Spleen (tissue), 13 donors: ENCODE data around the gene ZNF677. TPM values are rescaled to one million over a fixed set of nuclear protein-coding genes. Genes with fewer than 3 reads are reported as not detected.
"Not testable (repeated sequence)": the region's sequence is repeated elsewhere in the genome, so short reads cannot be mapped to it uniquely, and the experiment has no call there.

ENCODE experiments used
- DNase-seq: peaks from one replicate; pipeline ENCODE4 v3.0.0-alpha.2; 2020
- H3K27ac ChIP-seq, 8 donors: fragments of 200-600 bp; sonication (generic) in 7 of 8; 1 replicate in 4 of 8; 2 replicates in 4 of 8; pipeline versions ENCODE4 v1.5.0 to v1.8.0; 2016 to 2021; ENCODE audit warnings: inconsistent platforms in 4 of 8, mild to moderate bottlenecking in 4 of 8, moderate library complexity in 1 of 8
- H3K27me3 ChIP-seq, 7 donors: fragments of 200-600 bp; sonication (generic) in 6 of 7; replicated peaks in 1 of 7; 1 replicate in 4 of 7; 2 replicates in 3 of 7; pipeline versions ENCODE4 v1.5.0 to v1.8.0; 2016 to 2021; ENCODE audit warnings: inconsistent platforms in 3 of 7, mild to moderate bottlenecking in 1 of 7
- H3K36me3 ChIP-seq, 6 donors: fragments of 200-600 bp; sonication (generic) in 5 of 6; 1 replicate in 4 of 6; 2 replicates in 2 of 6; pipeline versions ENCODE4 v1.5.0 to v1.8.0; 2016 to 2021; ENCODE audit warnings: inconsistent platforms in 2 of 6
- H3K4me1 ChIP-seq, 6 donors: fragments of 200-600 bp; sonication (generic) in 5 of 6; 1 replicate in 3 of 6; 2 replicates in 3 of 6; pipeline versions ENCODE4 v1.5.0 to v1.8.0; 2016 to 2021; ENCODE audit warnings: inconsistent platforms in 3 of 6
- H3K4me3 ChIP-seq, 8 donors: fragments of 200-600 bp; sonication (generic) in 7 of 8; 1 replicate in 4 of 8; 2 replicates in 4 of 8; pipeline versions ENCODE4 v1.5.0 to v1.8.0; 2016 to 2021; ENCODE audit warnings: inconsistent platforms in 4 of 8, mild to moderate bottlenecking in 4 of 8, moderate library complexity in 2 of 8
- H3K9me3 ChIP-seq, 8 donors: fragments of 200-600 bp; sonication (generic) in 7 of 8; 1 replicate in 4 of 8; 2 replicates in 4 of 8; pipeline versions ENCODE4 v1.5.0 to v1.8.0; 2016 to 2021; ENCODE audit warnings: inconsistent platforms in 4 of 8
- CTCF ChIP-seq, 11 experiments: fragments of 200-600 bp in 7 of 11; fragments of 450-650 bp in 4 of 11; sonication (generic) in 4 of 11; IDR thresholded peaks in 8 of 11; conservative IDR thresholded peaks in 3 of 11; 1 replicate in 7 of 11; 2 replicates in 4 of 11; pipeline versions ENCODE4 v1.4.0 to v1.8.0; 2016 to 2021; ENCODE audit warnings: antibody characterized with exemption in 11 of 11, inconsistent platforms in 4 of 11, mild to moderate bottlenecking in 1 of 11
- POLR2A ChIP-seq, 3 donors: fragments of 450-650 bp; IDR thresholded peaks; one replicate each; pipeline ENCODE4 v1.5.1; 2017; ENCODE audit warnings: antibody characterized with exemption in 3 of 3, mild to moderate bottlenecking in 1 of 3
- POLR2AphosphoS5 ChIP-seq, 3 donors: sonication (generic); formaldehyde crosslinking; IDR thresholded peaks; one replicate each; pipeline ENCODE4 v1.5.1; 2017; ENCODE audit warnings: antibody characterized with exemption in 3 of 3
- whole genome bisulfite sequencing, 5 donors: extraction: QIAGEN DNeasy Blood & Tissue Kit in 3 of 5; methylation state at CpG; one replicate each; pipeline versions ENCODE4 v1.1.5 to v1.1.7; 2013 to 2018; 5-methylcytosine and 5-hydroxymethylcytosine counted together
- intact Hi-C: fragments of 100-400 bp; cut with DNase I; formaldehyde crosslinking; loops from one replicate; pipeline ENCODE4 v1.15.0; 2023; ENCODE audit warnings: low total_unique reads
- long read RNA-seq, 2 donors: transcript quantifications; one replicate each; lab custom pipeline, GENCODE V29; 2026
- polyA plus RNA-seq, 3 donors: library from polyadenylated mRNA; stranded (reverse); fragments of 200-250 nt; gene quantifications; one replicate each; pipeline ENCODE4 v1.2.1, GENCODE V29; 2013
- total RNA-seq, 7 donors: library from RNA; depleted of rRNA in 3 of 7; stranded (reverse); fragments of >200 nt in 3 of 7; fragmentation: NEBNext Ultra II Directional in 4 of 7; extraction: Animal tissue kit (Norgen Biotek cat#: 25700) in 4 of 7; gene quantifications; one replicate each; pipeline versions ENCODE4 v1.1.0 to v1.2.1, GENCODE V29; 2016 to 2021
- donor health status: healthy with polysubstance abuse.
- donor health status: DM: no; HTN: no; CAD: no; lungs with moderate emphysema.
- donor health status: DM: no; HTN: no; CAD: no.
- donor health status: Bipolar disorder and iron deficiency.
- donor health status: healthy.
- donor health status: DM: no; HTN: no; CAD: no.
- donor health status: DM: yes; HTN: yes; CAD: no.

ZNF677 gene
- total RNA-seq (10 to 100 TPM; 14.6 to 30.2 (median 20.3) TPM), polyA plus RNA-seq (1 to 10 TPM; 8.3 to 8.8 (median 8.3) TPM)
- long read RNA-seq, donor 1, transcript ZNF677-209 (1 exons, 3,207 nt), result major isoform, 11 of 17 reads
- long read RNA-seq, donor 1, partial matches to known transcripts, result 0 of 17 reads
- long read RNA-seq, donor 1, other reads (novel, unspliced or antisense), result 0 of 17 reads
- long read RNA-seq, donor 2, transcript ZNF677-209 (1 exons, 3,207 nt), result major isoform, 5 of 7 reads
- long read RNA-seq, donor 2, partial matches to known transcripts, result 0 of 7 reads
- long read RNA-seq, donor 2, other reads (novel, unspliced or antisense), result 0 of 7 reads

GRCh38 chr19:53254411-53255341, at the start of gene ZNF677:
TSS of gene ZNF677 (minus strand) at chr19:53254873. CDS start at chr19:53251550, 3,323 bp downstream.
- peak; percentile 95 for DNase-seq
- intact Hi-C loops, result no loop called here
- Histone ChIP-seq H3K36me3 (peaks cover 0 to 38% (median 32%) of the 10 kb centered on the region in 6 donors), H3K4me3 (peak within 1 kb of the TSS; percentile 60 to 81 (median 68)), H3K9me3 (peaks cover 0 to 100% (median 78%) of the 10 kb centered on the region in 8 donors), H3K27ac (peak within 1 kb of the TSS; percentile 66 to 86 (median 83)), H3K27me3 (no peaks in the 10 kb centered on the region), H3K4me1 (peaks cover 0 to 17% (median 8%) of the 10 kb centered on the region in 6 donors)
- WGBS, 5 donors, result 3 to 7% (median 4%) methylated on average over 60 to 72 of the region's 72 CpGs
- TF ChIP-seq POLR2AphosphoS5 (IDR thresholded peaks at IDR 0.05) (peak; percentile 80 to 91 (median 88)), CTCF (IDR thresholded peaks at IDR 0.05 in 8 of 11, conservative IDR thresholded peaks at IDR 0.05 in 3 of 11) (no peak), POLR2A (IDR thresholded peaks at IDR 0.05) (peak in 1 of 3 donors; percentile 35)

GRCh38 chr19:53301341-53301740, 46.7 kb upstream of the ZNF677 start:
- H3K36me3 ChIP-seq, DNase-seq, H3K27ac ChIP-seq, H3K4me1 ChIP-seq, intact Hi-C loops, H3K4me3 ChIP-seq: not testable (repeated sequence)
- peaks cover 0 to 61% (median 10%) of the 10 kb centered on the region in 8 donors for H3K9me3 ChIP-seq
- 38% methylated on average over 1 of the region's 8 CpGs; no CpG with 5 or more reads in 4 of the 5 donors for WGBS, 5 donors
- H3K27me3 ChIP-seq, result peaks cover 0 to 21% (median 0%) of the 10 kb centered on the region in 7 donors

- 69 to 91% (median 84%) methylated on average over 7 of the region's 7 CpGs for WGBS, 5 donors
- Histone ChIP-seq H3K36me3 (no peaks in the 10 kb centered on the region), H3K27me3 (no peaks in the 10 kb centered on the region), H3K27ac (no peak overlapping the region), H3K4me3 (no peak overlapping the region), H3K9me3 (peaks cover 7 to 87% (median 68%) of the 10 kb centered on the region in 8 donors), H3K4me1 (no peaks in the 10 kb centered on the region)
- no peak for TF ChIP-seq CTCF (IDR thresholded peaks at IDR 0.05 in 8 of 11, conservative IDR thresholded peaks at IDR 0.05 in 3 of 11)
- no peak for TF ChIP-seq POLR2AphosphoS5 (IDR thresholded peaks at IDR 0.05)
- TF ChIP-seq POLR2A (IDR thresholded peaks at IDR 0.05), result no peak
- intact Hi-C loops, result no loop called here
- DNase-seq, result no peak
These were observed 40.2 kb upstream of the ZNF677 start for GRCh38 chr19:53294786-53295441.

GRCh38 chr19:53290758-53291549, 36.3 kb upstream of the ZNF677 start:
- WGBS, 5 donors, result 90 to 92% (median 92%) methylated on average over 44 to 47 of the region's 47 CpGs
- no peaks in the 10 kb centered on the region for H3K27me3 ChIP-seq
- intact Hi-C loops, result no loop called here
- no peaks in the 10 kb centered on the region for H3K36me3 ChIP-seq
- DNase-seq, result no peak
- H3K4me3 ChIP-seq, result no peak overlapping the region
- H3K27ac ChIP-seq, result no peak overlapping the region
- H3K4me1 ChIP-seq, result no peaks in the 10 kb centered on the region
- peaks cover 7 to 87% (median 72%) of the 10 kb centered on the region in 8 donors for H3K9me3 ChIP-seq
- no peak for TF ChIP-seq POLR2A (IDR thresholded peaks at IDR 0.05)
